Psoas muscle (tissue), 8 donors: Measurements from ENCODE around the gene PCP4L1. TPM values are rescaled to one million over a fixed set of nuclear protein-coding genes. Genes with fewer than 3 reads are reported as not detected.

Source experiments
- ATAC-seq, 4 donors: fragments of 200-7000 bp; cut with Tn5 transposase; one replicate each; pipeline ENCODE4 v1.9.1; 2020; ENCODE audit warnings: moderate library complexity in 3 of 4, mild to moderate bottlenecking in 2 of 4
- DNase-seq, 2 donors: peaks; one replicate each; pipeline ENCODE4 v3.0.0-alpha.2; 2020
- H3K27ac ChIP-seq: fragments of 200-600 bp; one replicate; pipeline ENCODE4 v1.8.0; 2022
- H3K27me3 ChIP-seq, 3 donors: fragments of 200-600 bp in 1 of 3; one replicate each; pipeline versions ENCODE4 v1.6.1 to v1.8.0; 2013 to 2022; ENCODE audit warnings: low read length in 2 of 3, mild to moderate bottlenecking in 2 of 3, moderate library complexity in 1 of 3; ENCODE audit not compliant: insufficient read depth in 3 of 3
- H3K36me3 ChIP-seq, 2 donors: fragments of 200-600 bp in 1 of 2; one replicate each; pipeline versions ENCODE4 v1.6.1 to v1.8.0; 2013 to 2022; ENCODE audit warnings: low read depth in 1 of 2, mild to moderate bottlenecking in 1 of 2, moderate library complexity in 1 of 2; ENCODE audit not compliant: insufficient read depth in 1 of 2
- H3K4me1 ChIP-seq: fragments of 200-600 bp; one replicate; pipeline ENCODE4 v1.8.0; 2022
- H3K4me3 ChIP-seq: fragments of 200-600 bp; one replicate; pipeline ENCODE4 v1.8.0; 2022; ENCODE audit warnings: mild to moderate bottlenecking
- H3K9me3 ChIP-seq: fragments of 200-600 bp; one replicate; pipeline ENCODE4 v1.8.0; 2022
- CTCF ChIP-seq: fragments of 200-600 bp; IDR thresholded peaks from one replicate; pipeline ENCODE4 v1.8.0; 2022; ENCODE audit warnings: antibody characterized with exemption
- WGBS, 3 donors: extraction: QIAGEN DNeasy Blood & Tissue Kit; methylation state at CpG; one replicate each; pipeline versions ENCODE4 v1.1.6 to v1.1.7; 2013; 5-methylcytosine and 5-hydroxymethylcytosine counted together
- intact Hi-C, 2 donors: fragments of 100-400 bp; cut with DNase I; formaldehyde crosslinking; loops; one replicate each; pipeline versions ENCODE4 v1.11.0 to v1.14.2; 2022
- polyA plus RNA-seq, 3 donors: library from polyadenylated mRNA; stranded (reverse); fragments of 200-250 nt; gene quantifications; one replicate each; pipeline ENCODE4 v1.2.3, GENCODE V29; 2013
- total RNA-seq, 4 donors: library from RNA; stranded (reverse); fragmentation: NEBNext Ultra II Directional in 2 of 4; extraction: Animal tissue kit (Norgen Biotek cat#: 25700) in 2 of 4; gene quantifications; one replicate each; pipeline versions ENCODE4 v1.2.1 to v1.2.4, GENCODE V29; 2021 to 2023
- donor health status: healthy with polysubstance abuse.
- donor health status: DM: no; HTN: no; CAD: no; lungs with moderate emphysema.
- donor health status: Bipolar disorder and iron deficiency.
- donor health status: healthy.
- donor health status: DM: yes; HTN: yes; CAD: no.
- donor health status: DM: no; HTN: no; CAD: no.
- donor health status: DM: no; HTN: no; CAD: no.
- donor health status: DM: yes; HTN: yes; CAD: no.

Gene PCP4L1
- total and polyA plus RNA-seq, 7 donors: 0.21 to 0.45 (median 0.26) TPM; not detected in 3

DNA sequence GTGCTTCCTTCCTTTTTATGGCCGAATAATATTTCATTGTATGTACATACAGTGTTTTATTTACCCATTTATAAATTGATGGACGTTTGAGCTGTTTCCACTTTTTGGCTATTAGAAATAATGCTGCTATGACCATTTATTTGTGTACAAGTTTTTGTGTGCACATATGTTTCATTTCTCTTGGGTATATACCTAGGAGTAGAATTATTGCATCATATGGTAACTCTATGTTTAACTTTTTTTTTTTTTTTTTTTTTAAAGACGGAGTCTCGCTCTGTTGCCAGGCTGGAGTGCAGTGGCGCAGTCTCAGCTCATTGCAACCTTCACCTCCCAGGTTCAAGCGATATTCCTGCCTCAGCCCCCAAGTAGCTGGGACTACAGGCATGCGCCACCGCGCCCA is 74.6 kb downstream of the PCP4L1 start:
- 95 to 97% (median 96%) methylated on average over 9 of the region's 9 CpGs for WGBS, 3 donors

More for the DNA sequence above, 74.6 kb downstream of the PCP4L1 start:
- intact Hi-C loops: no loop called here
- Histone ChIP-seq H3K36me3 (peaks cover 12 to 98% of the 10 kb centered on the region in 2 donors), H3K9me3 (no peaks in the 10 kb centered on the region), H3K4me1 (no peaks in the 10 kb centered on the region), H3K27ac (no peak overlapping the region), H3K4me3 (no peak overlapping the region), H3K27me3 (no peaks in the 10 kb centered on the region)
- TF ChIP-seq CTCF: no peak
- ATAC-seq: no peak
- no peak for DNase-seq

Other genes with a start within 250 kb of the PCP4L1 start
- gene F11R, start 237.6 kb upstream of the PCP4L1 start, total RNA-seq: 10 to 100 TPM in 1 of 4 donors, 1 to 10 TPM in 3; 5.1 to 13.8 (median 8.6) TPM
- gene F11R, start 237.6 kb upstream of the PCP4L1 start, polyA plus RNA-seq: 1 to 10 TPM; 2.9 to 5.2 (median 3.6) TPM
- gene TSTD1, start 219.8 kb upstream of the PCP4L1 start, total RNA-seq: 10 to 100 TPM in 2 of 4 donors, 1 to 10 TPM in 2; 2.5 to 33.9 (median 8.2) TPM
- 10 to 100 TPM in 2 of 3 donors, 1 to 10 TPM in 1; 9.3 to 20.5 (median 10.4) TPM for gene TSTD1, start 219.8 kb upstream of the PCP4L1 start, polyA plus RNA-seq
- 10 to 100 TPM; 29.8 to 50.6 (median 37.3) TPM for gene USF1, start 212.8 kb upstream of the PCP4L1 start, total RNA-seq
- 10 to 100 TPM; 40.0 to 68.1 (median 58.8) TPM for gene USF1, start 212.8 kb upstream of the PCP4L1 start, polyA plus RNA-seq
- 1 to 10 TPM; 1.6 to 3.3 (median 1.8) TPM for gene ARHGAP30, start 188.9 kb upstream of the PCP4L1 start, total RNA-seq
- gene ARHGAP30, start 188.9 kb upstream of the PCP4L1 start, polyA plus RNA-seq: under 1 TPM; 0.44 to 0.73 (median 0.47) TPM
- gene NECTIN4, start 169.2 kb upstream of the PCP4L1 start, total RNA-seq: not detected
- gene NECTIN4, start 169.2 kb upstream of the PCP4L1 start, polyA plus RNA-seq: under 1 TPM in 2 of 3 donors, not detected in 1; 0.01 to 0.03 TPM
- 1 to 10 TPM; 1.4 to 5.9 (median 3.5) TPM for gene KLHDC9, start 160.4 kb upstream of the PCP4L1 start, total RNA-seq
- 1 to 10 TPM in 2 of 3 donors, under 1 TPM in 1; 0.34 to 2.7 (median 1.8) TPM for gene KLHDC9, start 160.4 kb upstream of the PCP4L1 start, polyA plus RNA-seq
- gene PFDN2, start 140.7 kb upstream of the PCP4L1 start, total RNA-seq: 100 to 1,000 TPM in 3 of 4 donors, 10 to 100 TPM in 1; 60.2 to 144 (median 124) TPM
- 100 to 1,000 TPM; 191 to 759 (median 235) TPM for gene PFDN2, start 140.7 kb upstream of the PCP4L1 start, polyA plus RNA-seq
- gene NIT1, start 140.6 kb upstream of the PCP4L1 start, total RNA-seq: 10 to 100 TPM; 20.1 to 43.8 (median 28.5) TPM
- 10 to 100 TPM; 24.0 to 39.9 (median 30.7) TPM for gene NIT1, start 140.6 kb upstream of the PCP4L1 start, polyA plus RNA-seq
- 10 to 100 TPM; 30.4 to 70.8 (median 51.5) TPM for gene DEDD, start 126.1 kb upstream of the PCP4L1 start, total RNA-seq
- gene DEDD, start 126.1 kb upstream of the PCP4L1 start, polyA plus RNA-seq: 10 to 100 TPM; 45.8 to 65.4 (median 63.5) TPM
- gene UFC1, start 104.8 kb upstream of the PCP4L1 start, total RNA-seq: 10 to 100 TPM; 56.6 to 76.2 (median 63.9) TPM
- gene UFC1, start 104.8 kb upstream of the PCP4L1 start, polyA plus RNA-seq: 100 to 1,000 TPM in 1 of 3 donors, 10 to 100 TPM in 2; 98.2 to 141 (median 99.6) TPM
- gene USP21, start 99.2 kb upstream of the PCP4L1 start, total RNA-seq: 10 to 100 TPM; 13.4 to 26.5 (median 23.2) TPM
- gene USP21, start 99.2 kb upstream of the PCP4L1 start, polyA plus RNA-seq: 10 to 100 TPM; 16.7 to 47.3 (median 22.9) TPM
- 10 to 100 TPM in 1 of 4 donors, 1 to 10 TPM in 3; 4.8 to 12.8 (median 6.9) TPM for gene PPOX, start 92.3 kb upstream of the PCP4L1 start, total RNA-seq
- 10 to 100 TPM in 1 of 3 donors, 1 to 10 TPM in 2; 6.0 to 13.1 (median 7.5) TPM for gene PPOX, start 92.3 kb upstream of the PCP4L1 start, polyA plus RNA-seq
- gene B4GALT3, start 81.2 kb upstream of the PCP4L1 start, total RNA-seq: 10 to 100 TPM; 16.3 to 32.8 (median 28.9) TPM
- 10 to 100 TPM; 29.3 to 48.1 (median 30.9) TPM for gene B4GALT3, start 81.2 kb upstream of the PCP4L1 start, polyA plus RNA-seq
- 1 to 10 TPM; 1.3 to 8.9 (median 5.2) TPM for gene ADAMTS4, start 59.7 kb upstream of the PCP4L1 start, total RNA-seq
- 1 to 10 TPM in 1 of 3 donors, under 1 TPM in 2; 0.88 to 1.3 (median 0.92) TPM for gene ADAMTS4, start 59.7 kb upstream of the PCP4L1 start, polyA plus RNA-seq
- gene NDUFS2, start 56.4 kb upstream of the PCP4L1 start, total RNA-seq: 100 to 1,000 TPM; 204 to 336 (median 272) TPM
- 100 to 1,000 TPM; 207 to 270 (median 232) TPM for gene NDUFS2, start 56.4 kb upstream of the PCP4L1 start, polyA plus RNA-seq
- 10 to 100 TPM in 2 of 4 donors, 1 to 10 TPM in 2; 3.3 to 11.3 (median 9.7) TPM for gene FCER1G, start 43.5 kb upstream of the PCP4L1 start, total RNA-seq
- 10 to 100 TPM in 2 of 3 donors, 1 to 10 TPM in 1; 8.3 to 23.5 (median 12.4) TPM for gene FCER1G, start 43.5 kb upstream of the PCP4L1 start, polyA plus RNA-seq
- under 1 TPM in 1 of 4 donors, not detected in 3; 0.86 TPM for gene APOA2, start 35.1 kb upstream of the PCP4L1 start, total RNA-seq
- gene APOA2, start 35.1 kb upstream of the PCP4L1 start, polyA plus RNA-seq: not detected
- gene TOMM40L, start 32.7 kb upstream of the PCP4L1 start, total RNA-seq: 10 to 100 TPM; 10.0 to 39.2 (median 27.5) TPM
- gene TOMM40L, start 32.7 kb upstream of the PCP4L1 start, polyA plus RNA-seq: 10 to 100 TPM; 26.4 to 38.3 (median 32.4) TPM
- gene NR1I3, start 20.5 kb upstream of the PCP4L1 start, total RNA-seq: not detected
- under 1 TPM; 0.17 to 0.42 (median 0.25) TPM for gene NR1I3, start 20.5 kb upstream of the PCP4L1 start, polyA plus RNA-seq
- gene MPZ, start 51.2 kb downstream of the PCP4L1 start, total RNA-seq: 1 to 10 TPM in 2 of 4 donors, under 1 TPM in 2; 0.30 to 2.6 (median 1.2) TPM
- 1 to 10 TPM; 1.0 to 2.4 (median 1.9) TPM for gene MPZ, start 51.2 kb downstream of the PCP4L1 start, polyA plus RNA-seq
- 100 to 1,000 TPM; 230 to 354 (median 261) TPM for gene SDHC, start 55.6 kb downstream of the PCP4L1 start, total RNA-seq
- gene SDHC, start 55.6 kb downstream of the PCP4L1 start, polyA plus RNA-seq: 100 to 1,000 TPM; 183 to 362 (median 220) TPM
- not detected for gene CFAP126, start 109.1 kb downstream of the PCP4L1 start, total RNA-seq
- under 1 TPM in 1 of 3 donors, not detected in 2; 0.16 TPM for gene CFAP126, start 109.1 kb downstream of the PCP4L1 start, polyA plus RNA-seq
- 10 to 100 TPM in 1 of 4 donors, 1 to 10 TPM in 3; 6.6 to 11.6 (median 7.3) TPM for gene FCGR2A, start 246.7 kb downstream of the PCP4L1 start, total RNA-seq
- 1 to 10 TPM; 1.1 to 2.5 (median 1.2) TPM for gene FCGR2A, start 246.7 kb downstream of the PCP4L1 start, polyA plus RNA-seq